ENCODE measurements around the gene KCTD10. TPM values are rescaled to one million over a fixed set of nuclear protein-coding genes. Genes with fewer than 3 reads are reported as not detected.
A peak's percentile ranks its signal among the peaks of the same experiment; 100 is the strongest.

Gene KCTD10
- total RNA-seq, 1 donor from 2014 or later = 24.0 TPM

GRCh38 chr12:109464642-109465351, 12.3 kb downstream of the KCTD10 start:
- Histone ChIP-seq H3K9me3 (ENCODE audit: control insufficient read depth in 3 of 3, low read length in 3 of 3) (no peaks in the 10 kb centered on the region), H3K4me3 (ENCODE audit: low read length in 3 of 3) (no peak overlapping the region), H3K4me1 (ENCODE audit: control insufficient read depth in 3 of 3, insufficient read depth in 3 of 3, low read length in 3 of 3) (peaks cover 80 to 84% (median 81%) of the 10 kb centered on the region in 3 donors), H3K27me3 (ENCODE audit: control insufficient read depth in 3 of 3, insufficient read depth in 3 of 3, low read length in 3 of 3) (no peaks in the 10 kb centered on the region), H3K9ac (ENCODE audit: low read depth in 1 of 3, low read length in 3 of 3) (no peak overlapping the region), H3K36me3 (ENCODE audit: control insufficient read depth in 3 of 3, insufficient read depth in 3 of 3, low read length in 3 of 3) (peaks cover 17 to 24% (median 19%) of the 10 kb centered on the region in 3 donors), H3K27ac (ENCODE audit: low read depth, low read length) (peak overlapping the region; percentile 93)

DNA sequence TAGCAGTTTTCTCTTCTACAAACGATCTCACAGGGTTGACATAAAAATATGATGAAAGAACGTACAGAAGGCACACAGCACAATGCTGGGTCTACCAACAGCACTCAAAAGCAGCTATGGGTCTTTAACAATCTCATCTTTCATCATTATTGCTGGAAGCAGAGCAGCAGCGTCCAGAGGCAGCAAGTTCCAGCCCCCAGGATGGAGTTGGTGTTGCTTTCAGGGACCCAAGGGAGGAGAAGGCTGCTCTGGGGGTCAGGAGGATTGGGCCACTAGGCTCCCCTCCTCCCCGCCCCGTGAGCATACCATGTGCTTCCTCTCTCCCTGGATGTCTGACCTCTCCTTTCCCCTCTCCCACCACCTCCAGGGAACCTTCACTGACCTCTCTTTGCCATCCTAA, 13.3 kb downstream of the KCTD10 start:
- Histone ChIP-seq H3K4me3 (ENCODE audit: low read length in 3 of 3) (peak overlapping the region; percentile 23 to 65 (median 49)), H3K36me3 (ENCODE audit: control insufficient read depth in 3 of 3, insufficient read depth in 3 of 3, low read length in 3 of 3) (peaks cover 12 to 18% (median 16%) of the 10 kb centered on the region in 3 donors), H3K4me1 (ENCODE audit: control insufficient read depth in 3 of 3, insufficient read depth in 3 of 3, low read length in 3 of 3) (peaks cover 80 to 86% (median 82%) of the 10 kb centered on the region in 3 donors), H3K9me3 (ENCODE audit: control insufficient read depth in 3 of 3, low read length in 3 of 3) (no peaks in the 10 kb centered on the region), H3K27ac (ENCODE audit: low read depth, low read length) (peak overlapping the region; percentile 93), H3K27me3 (ENCODE audit: control insufficient read depth in 3 of 3, insufficient read depth in 3 of 3, low read length in 3 of 3) (no peaks in the 10 kb centered on the region), H3K9ac (ENCODE audit: low read depth in 1 of 3, low read length in 3 of 3) (peak overlapping the region; percentile 54 to 79 (median 77))

- H3K27me3 ChIP-seq (ENCODE audit: control insufficient read depth in 3 of 3, insufficient read depth in 3 of 3, low read length in 3 of 3) = no peaks in the 10 kb centered on the region
- peak overlapping the region; percentile 23 to 65 (median 49) for H3K4me3 ChIP-seq (ENCODE audit: low read length in 3 of 3)
- H3K9me3 ChIP-seq (ENCODE audit: control insufficient read depth in 3 of 3, low read length in 3 of 3) = no peaks in the 10 kb centered on the region
- H3K4me1 ChIP-seq (ENCODE audit: control insufficient read depth in 3 of 3, insufficient read depth in 3 of 3, low read length in 3 of 3) = peaks cover 82 to 86% (median 83%) of the 10 kb centered on the region in 3 donors
- peaks cover 15 to 17% (median 17%) of the 10 kb centered on the region in 3 donors for H3K36me3 ChIP-seq (ENCODE audit: control insufficient read depth in 3 of 3, insufficient read depth in 3 of 3, low read length in 3 of 3)
- peak overlapping the region; percentile 54 to 79 (median 77) for H3K9ac ChIP-seq (ENCODE audit: low read depth in 1 of 3, low read length in 3 of 3)
- H3K27ac ChIP-seq (ENCODE audit: low read depth, low read length) = peak overlapping the region; percentile 93
Observed at GRCh38 chr12:109462868-109463692, 14.0 kb downstream of the KCTD10 start.

- Histone ChIP-seq H3K9me3 (ENCODE audit: control insufficient read depth in 3 of 3, low read length in 3 of 3) (no peaks in the 10 kb centered on the region), H3K4me3 (ENCODE audit: low read length in 3 of 3) (no peak overlapping the region), H3K27me3 (ENCODE audit: control insufficient read depth in 3 of 3, insufficient read depth in 3 of 3, low read length in 3 of 3) (no peaks in the 10 kb centered on the region), H3K36me3 (ENCODE audit: control insufficient read depth in 3 of 3, insufficient read depth in 3 of 3, low read length in 3 of 3) (peaks cover 16 to 25% (median 19%) of the 10 kb centered on the region in 3 donors), H3K4me1 (ENCODE audit: control insufficient read depth in 3 of 3, insufficient read depth in 3 of 3, low read length in 3 of 3) (peaks cover 74 to 78% (median 76%) of the 10 kb centered on the region in 3 donors), H3K9ac (ENCODE audit: low read depth in 1 of 3, low read length in 3 of 3) (peak overlapping the region; percentile 48 to 77 (median 57)), H3K27ac (ENCODE audit: low read depth, low read length) (peak overlapping the region; percentile 93)
Observed at GRCh38 chr12:109461846-109462756, 15.0 kb downstream of the KCTD10 start.

DNA sequence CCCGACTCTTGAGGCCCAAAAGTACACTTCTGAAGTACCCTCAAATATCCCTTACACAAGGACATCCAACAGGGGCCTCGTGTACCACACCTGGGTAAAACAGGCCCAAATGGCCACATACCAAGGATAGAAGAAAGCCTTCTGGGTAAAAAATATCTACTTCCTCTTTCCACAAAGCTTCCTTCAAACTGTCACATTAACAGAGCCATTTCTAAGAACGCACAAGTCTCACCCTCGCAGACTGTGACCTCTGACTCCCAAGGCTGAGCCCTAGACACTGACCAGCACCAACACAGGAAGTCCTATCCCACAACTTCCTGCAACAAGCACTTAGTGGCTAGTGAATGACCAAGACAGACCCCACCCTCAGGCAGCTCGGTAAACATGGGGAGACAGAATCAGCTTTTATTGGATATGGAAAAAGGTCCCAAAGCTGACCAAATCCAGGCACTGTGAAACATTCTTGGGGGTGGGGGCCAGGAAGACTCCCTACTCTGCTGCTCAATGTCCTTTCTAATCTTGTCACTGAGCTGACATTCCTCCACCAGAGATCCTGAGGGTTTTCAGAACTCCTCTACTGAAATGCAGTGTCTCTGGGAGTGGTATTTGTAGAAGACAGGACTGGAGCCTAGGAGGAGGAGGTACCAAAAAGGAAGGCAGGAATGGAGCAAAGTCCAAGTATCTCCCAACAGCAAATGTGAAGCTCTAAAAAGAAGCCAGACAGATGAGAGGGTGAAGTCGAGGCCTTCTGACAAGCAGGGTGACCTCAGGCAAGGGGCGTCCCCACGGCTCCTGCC, 15.9 kb downstream of the KCTD10 start:
- peaks cover 21 to 34% (median 23%) of the 10 kb centered on the region in 3 donors for H3K36me3 ChIP-seq (ENCODE audit: control insufficient read depth in 3 of 3, insufficient read depth in 3 of 3, low read length in 3 of 3)
- H3K9me3 ChIP-seq (ENCODE audit: control insufficient read depth in 3 of 3, low read length in 3 of 3) = no peaks in the 10 kb centered on the region
- peaks cover 65 to 70% (median 68%) of the 10 kb centered on the region in 3 donors for H3K4me1 ChIP-seq (ENCODE audit: control insufficient read depth in 3 of 3, insufficient read depth in 3 of 3, low read length in 3 of 3)
- H3K9ac ChIP-seq (ENCODE audit: low read depth in 1 of 3, low read length in 3 of 3) = peak overlapping the region; percentile 25 to 77 (median 40)
- H3K27me3 ChIP-seq (ENCODE audit: control insufficient read depth in 3 of 3, insufficient read depth in 3 of 3, low read length in 3 of 3) = no peaks in the 10 kb centered on the region
- peak overlapping the region; percentile 93 for H3K27ac ChIP-seq (ENCODE audit: low read depth, low read length)
- no peak overlapping the region for H3K4me3 ChIP-seq (ENCODE audit: low read length in 3 of 3)

GRCh38 chr12:109460538-109460937, 16.6 kb downstream of the KCTD10 start:
- H3K9me3 ChIP-seq (ENCODE audit: control insufficient read depth in 3 of 3, low read length in 3 of 3) = no peaks in the 10 kb centered on the region
- peak overlapping the region; percentile 93 for H3K27ac ChIP-seq (ENCODE audit: low read depth, low read length)
- peaks cover 60 to 63% (median 63%) of the 10 kb centered on the region in 3 donors for H3K4me1 ChIP-seq (ENCODE audit: control insufficient read depth in 3 of 3, insufficient read depth in 3 of 3, low read length in 3 of 3)
- peaks cover 28 to 40% (median 28%) of the 10 kb centered on the region in 3 donors for H3K36me3 ChIP-seq (ENCODE audit: control insufficient read depth in 3 of 3, insufficient read depth in 3 of 3, low read length in 3 of 3)
- no peak overlapping the region for H3K9ac ChIP-seq (ENCODE audit: low read depth in 1 of 3, low read length in 3 of 3)
- H3K4me3 ChIP-seq (ENCODE audit: low read length in 3 of 3) = no peak overlapping the region
- no peaks in the 10 kb centered on the region for H3K27me3 ChIP-seq (ENCODE audit: control insufficient read depth in 3 of 3, insufficient read depth in 3 of 3, low read length in 3 of 3)

DNA sequence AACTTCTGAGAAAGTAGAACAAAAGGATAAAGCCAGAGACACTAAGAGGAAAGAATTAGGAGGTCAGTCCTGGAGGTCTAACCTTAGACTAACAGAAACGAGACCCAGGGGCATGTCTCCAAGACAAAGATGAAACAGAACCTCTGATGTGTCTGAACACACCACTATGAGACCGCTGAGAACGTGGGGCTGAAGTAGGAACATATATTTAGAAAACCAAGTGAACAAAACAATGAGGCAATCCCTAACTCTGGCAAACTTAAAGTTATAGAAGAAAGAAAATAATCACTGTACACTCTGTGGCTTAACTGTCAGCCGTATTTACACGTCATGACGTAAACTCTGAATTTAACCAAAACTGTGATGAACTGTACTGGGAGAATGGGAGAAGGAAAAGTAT, 17.9 kb downstream of the KCTD10 start:
- peaks cover 50 to 51% (median 50%) of the 10 kb centered on the region in 3 donors for H3K4me1 ChIP-seq (ENCODE audit: control insufficient read depth in 3 of 3, insufficient read depth in 3 of 3, low read length in 3 of 3)
- peak overlapping the region; percentile 45 for H3K27ac ChIP-seq (ENCODE audit: low read depth, low read length)
- H3K36me3 ChIP-seq (ENCODE audit: control insufficient read depth in 3 of 3, insufficient read depth in 3 of 3, low read length in 3 of 3) = peaks cover 35 to 48% (median 41%) of the 10 kb centered on the region in 3 donors
- no peaks in the 10 kb centered on the region for H3K27me3 ChIP-seq (ENCODE audit: control insufficient read depth in 3 of 3, insufficient read depth in 3 of 3, low read length in 3 of 3)
- H3K9me3 ChIP-seq (ENCODE audit: control insufficient read depth in 3 of 3, low read length in 3 of 3) = no peaks in the 10 kb centered on the region
- H3K4me3 ChIP-seq (ENCODE audit: low read length in 3 of 3) = no peak overlapping the region
- no peak overlapping the region for H3K9ac ChIP-seq (ENCODE audit: low read depth in 1 of 3, low read length in 3 of 3)

DNA sequence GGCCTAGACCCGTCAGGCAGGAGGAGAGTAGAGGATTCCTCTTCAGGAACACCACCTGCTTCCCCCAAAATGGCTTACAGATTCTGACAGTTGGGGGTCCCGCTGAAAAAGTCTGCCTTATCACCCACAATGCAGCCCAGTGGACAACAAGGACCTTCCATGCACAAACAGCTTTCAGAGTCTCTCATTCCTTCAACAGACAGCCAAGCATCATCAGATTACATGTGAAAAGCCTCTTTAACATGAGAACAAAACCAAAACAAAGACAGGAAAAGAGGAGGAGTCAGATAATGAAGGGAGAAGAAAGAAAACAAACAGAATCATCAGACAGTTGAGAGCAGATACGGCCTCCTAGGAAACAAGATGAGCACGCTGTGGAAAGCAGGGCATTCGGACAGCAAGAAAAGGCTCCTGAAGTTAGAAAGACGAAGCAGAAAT, 18.3 kb downstream of the KCTD10 start:
- Histone ChIP-seq H3K27ac (ENCODE audit: low read depth, low read length) (peak overlapping the region; percentile 45), H3K4me3 (ENCODE audit: low read length in 3 of 3) (no peak overlapping the region), H3K36me3 (ENCODE audit: control insufficient read depth in 3 of 3, insufficient read depth in 3 of 3, low read length in 3 of 3) (peaks cover 35 to 52% (median 45%) of the 10 kb centered on the region in 3 donors), H3K27me3 (ENCODE audit: control insufficient read depth in 3 of 3, insufficient read depth in 3 of 3, low read length in 3 of 3) (no peaks in the 10 kb centered on the region), H3K4me1 (ENCODE audit: control insufficient read depth in 3 of 3, insufficient read depth in 3 of 3, low read length in 3 of 3) (peaks cover 45 to 47% (median 46%) of the 10 kb centered on the region in 3 donors), H3K9ac (ENCODE audit: low read depth in 1 of 3, low read length in 3 of 3) (no peak overlapping the region), H3K9me3 (ENCODE audit: control insufficient read depth in 3 of 3, low read length in 3 of 3) (no peaks in the 10 kb centered on the region)

DNA sequence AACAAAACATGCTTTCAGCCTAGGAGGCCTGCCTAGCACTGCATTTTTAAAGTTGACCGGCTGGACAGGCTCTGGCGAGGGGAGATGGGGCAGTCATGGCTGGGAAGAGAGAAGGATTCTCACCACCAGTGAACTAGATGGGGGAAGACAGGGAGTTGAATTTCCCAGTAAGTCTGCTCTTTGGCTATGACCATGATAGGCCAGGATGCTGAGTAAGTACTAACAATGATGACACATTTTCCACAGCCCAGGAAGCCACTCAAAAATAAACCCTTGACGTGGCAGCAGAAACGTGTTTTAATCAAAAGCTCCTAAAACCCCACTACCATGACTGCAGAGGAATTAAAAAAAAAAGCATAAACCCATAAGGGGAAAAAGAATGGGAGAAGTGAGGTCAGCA, 19.0 kb downstream of the KCTD10 start:
- H3K27ac ChIP-seq (ENCODE audit: low read depth, low read length) = peak overlapping the region; percentile 45
- H3K27me3 ChIP-seq (ENCODE audit: control insufficient read depth in 3 of 3, insufficient read depth in 3 of 3, low read length in 3 of 3) = no peaks in the 10 kb centered on the region
- peaks cover 39 to 40% (median 40%) of the 10 kb centered on the region in 3 donors for H3K4me1 ChIP-seq (ENCODE audit: control insufficient read depth in 3 of 3, insufficient read depth in 3 of 3, low read length in 3 of 3)
- peaks cover 38 to 59% (median 50%) of the 10 kb centered on the region in 3 donors for H3K36me3 ChIP-seq (ENCODE audit: control insufficient read depth in 3 of 3, insufficient read depth in 3 of 3, low read length in 3 of 3)
- no peaks in the 10 kb centered on the region for H3K9me3 ChIP-seq (ENCODE audit: control insufficient read depth in 3 of 3, low read length in 3 of 3)
- H3K9ac ChIP-seq (ENCODE audit: low read depth in 1 of 3, low read length in 3 of 3) = no peak overlapping the region
- H3K4me3 ChIP-seq (ENCODE audit: low read length in 3 of 3) = no peak overlapping the region
